T follicular helper cell (primary cell): Measurements from ENCODE around the gene RBFOX2.

Source experiments
- DNase-seq: peaks from one replicate; pipeline ENCODE4 v3.0.0-alpha.2; 2020; ENCODE audit warnings: low read depth

Gene RBFOX2

DNA sequence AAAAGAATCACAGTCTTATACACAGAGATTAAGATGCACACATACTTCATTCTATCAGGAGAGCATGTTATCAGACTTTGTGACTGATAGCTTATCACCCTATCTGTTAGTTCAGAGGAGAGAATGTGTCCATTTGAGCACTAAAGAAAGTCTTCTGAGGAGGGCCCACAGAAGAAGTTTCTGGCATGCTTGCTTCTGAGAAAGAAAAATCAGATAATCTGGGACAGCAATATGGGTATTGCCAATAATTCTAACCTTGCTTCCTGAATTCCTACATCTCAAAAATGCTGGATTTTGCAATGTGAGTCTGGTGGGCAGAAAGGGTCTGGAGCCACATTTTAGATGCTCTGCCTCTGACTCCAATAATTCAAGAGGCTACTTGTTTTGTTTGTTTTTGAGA lies 128.9 kb downstream of the RBFOX2 start:
- no peak for DNase-seq

DNA sequence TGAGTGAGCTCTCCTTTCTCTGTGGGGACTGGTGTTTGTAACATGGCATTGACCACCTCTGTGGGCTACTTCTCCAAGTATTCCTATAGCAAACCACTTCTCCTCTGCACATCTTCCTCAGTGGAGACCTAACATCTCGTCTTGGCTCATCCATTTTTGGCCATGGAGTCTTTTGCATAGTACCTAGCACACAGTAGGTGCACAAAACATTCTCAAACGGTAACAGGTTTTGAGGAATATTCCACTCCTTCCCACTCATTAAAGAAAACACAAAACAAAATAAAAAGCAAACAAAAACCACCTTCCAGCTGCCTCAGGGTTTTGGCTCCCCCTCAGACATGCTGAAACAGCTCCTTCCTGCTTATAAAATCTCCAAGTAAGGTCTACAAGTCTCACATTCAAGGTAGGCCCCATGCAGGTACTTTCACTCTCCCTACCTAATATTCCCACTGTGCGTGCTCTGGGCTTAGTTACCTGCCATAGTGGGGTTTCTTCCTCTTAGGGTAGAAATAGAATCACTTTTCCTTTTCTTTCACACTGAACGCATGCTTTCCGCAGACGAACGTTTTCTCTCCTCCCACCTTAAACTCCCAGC lies 132.4 kb downstream of the RBFOX2 start:
- no peak for DNase-seq

DNA sequence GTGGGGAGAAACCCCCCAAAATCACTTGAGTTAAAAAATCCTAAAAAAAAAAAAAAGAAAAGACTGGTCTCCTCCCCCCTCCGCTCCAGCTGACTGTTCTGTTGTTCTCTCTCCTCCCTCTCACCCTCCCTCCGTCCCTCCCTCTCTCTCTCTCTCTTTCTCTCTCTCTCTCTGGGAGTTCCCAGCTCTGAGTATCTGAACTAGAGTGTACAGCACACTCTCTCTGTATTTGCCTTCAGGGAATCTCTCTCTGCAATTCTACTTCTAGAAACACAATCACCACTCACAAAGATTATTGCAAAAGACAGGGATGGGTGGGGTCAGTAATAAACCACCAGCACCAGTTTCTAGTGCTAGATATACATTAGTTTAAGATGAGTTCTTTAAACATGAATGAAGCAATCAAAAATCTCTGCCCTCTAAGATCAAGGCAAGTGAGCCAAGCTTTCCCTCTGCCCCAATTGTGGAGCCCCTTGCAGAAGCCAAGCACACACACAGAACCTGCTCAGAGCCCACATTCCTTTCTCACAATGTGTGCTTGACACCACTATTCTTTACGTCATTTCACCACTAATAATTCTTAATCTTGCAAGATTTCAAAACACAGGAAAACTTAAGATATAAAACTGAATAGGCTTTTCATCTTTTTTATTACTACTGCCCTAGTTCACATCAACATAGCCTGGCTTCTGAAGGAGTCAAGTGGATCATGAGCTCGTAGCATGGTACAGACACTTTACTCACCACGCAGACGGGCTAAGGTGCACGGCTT lies 133.5 kb downstream of the RBFOX2 start:
- no peak for DNase-seq

DNA sequence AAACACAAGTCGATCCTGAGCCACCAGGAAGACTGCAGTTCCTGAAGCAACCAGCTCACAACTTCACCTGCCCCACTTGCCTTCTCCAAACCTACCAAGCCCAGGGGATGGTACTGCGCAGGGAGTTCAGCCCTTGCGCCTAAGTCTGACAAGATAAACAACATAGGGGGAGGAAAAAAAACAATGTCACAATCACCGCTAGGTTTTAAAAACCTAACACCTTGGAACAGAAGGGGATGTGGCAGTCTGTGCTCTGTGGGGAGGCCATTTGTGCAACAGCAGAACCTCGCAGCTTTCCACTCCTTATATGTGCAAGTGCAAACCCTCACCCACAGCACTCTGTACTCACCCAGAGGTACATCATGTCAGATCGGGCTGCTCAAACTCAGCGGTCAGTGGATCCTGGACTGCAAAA lies 134.2 kb downstream of the RBFOX2 start:
- no peak for DNase-seq

DNA sequence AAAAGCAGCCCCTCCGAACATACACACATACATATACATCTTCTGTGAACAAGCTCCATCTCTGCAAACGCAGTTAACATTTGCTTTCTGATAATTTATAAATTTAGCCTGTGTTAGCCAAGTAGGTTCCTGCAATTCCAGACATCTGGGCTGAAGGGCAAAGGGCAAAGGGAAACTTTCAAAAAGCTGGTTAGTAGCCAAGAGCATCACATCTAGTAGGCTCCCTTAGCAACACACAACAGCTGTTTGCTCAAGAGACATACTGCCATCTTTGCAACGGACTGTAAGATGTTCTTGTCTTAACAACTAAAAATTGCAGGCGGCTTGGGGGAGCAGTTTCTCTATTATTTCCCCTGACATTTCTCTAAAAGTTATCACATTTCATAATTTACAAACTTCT lies 134.9 kb downstream of the RBFOX2 start:
- DNase-seq = no peak

DNA sequence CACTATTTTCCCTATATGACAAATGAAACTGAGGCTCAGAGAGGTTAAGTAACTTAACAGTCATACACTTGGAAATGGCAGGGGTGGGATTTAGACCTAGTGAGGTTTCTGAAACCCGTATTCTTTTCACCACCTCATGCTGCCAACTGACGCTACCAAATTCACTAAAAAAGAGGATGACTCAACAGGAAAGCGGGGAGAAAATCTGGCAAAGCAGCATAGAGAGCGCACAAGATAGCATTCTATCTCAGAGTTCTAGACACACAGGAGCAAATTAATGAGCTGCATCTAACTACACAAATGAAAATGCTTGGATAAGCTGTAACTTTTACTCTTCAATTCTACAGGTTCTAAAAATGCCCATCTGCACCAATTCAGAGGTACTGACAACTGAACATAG lies 136.4 kb downstream of the RBFOX2 start:
- DNase-seq = no peak

DNA sequence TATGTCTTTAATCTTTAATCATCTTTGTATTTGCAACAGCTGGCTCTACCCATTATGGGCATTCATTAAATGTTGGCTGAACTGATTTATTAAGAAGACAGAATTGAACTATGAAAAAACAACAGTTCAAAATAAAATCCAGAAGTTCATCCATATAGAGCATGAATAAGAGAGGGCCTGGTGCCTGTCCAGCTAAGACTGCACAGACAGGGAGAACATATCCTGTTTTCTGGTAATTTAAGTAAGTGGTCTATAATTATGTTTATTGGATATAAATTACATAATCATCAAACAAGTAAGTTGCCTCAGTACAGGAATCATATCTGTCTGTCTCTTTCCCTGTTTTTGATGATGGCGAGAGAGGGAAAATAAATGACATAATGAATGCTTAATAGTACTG lies 137.2 kb downstream of the RBFOX2 start:
- DNase-seq = no peak

DNA sequence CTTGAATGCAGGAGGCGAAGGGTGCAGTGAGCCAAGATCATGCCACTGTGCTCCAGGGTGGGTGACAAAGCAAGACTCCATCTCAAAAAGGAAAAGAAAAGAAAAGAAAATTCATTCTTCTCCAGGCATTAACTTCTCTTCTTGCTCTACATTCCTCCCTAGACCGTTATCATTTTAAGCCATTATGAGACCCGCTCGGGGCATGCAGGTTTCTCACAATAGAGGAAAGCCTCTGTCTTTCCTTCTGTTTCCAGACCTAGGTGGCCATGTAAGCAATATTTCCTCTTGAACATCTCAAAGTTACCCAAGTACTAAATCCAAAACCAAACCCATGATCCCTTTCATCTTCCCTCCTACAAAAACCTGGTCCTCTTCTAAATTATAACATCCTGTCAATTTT lies 139.6 kb downstream of the RBFOX2 start:
- DNase-seq = no peak

DNA sequence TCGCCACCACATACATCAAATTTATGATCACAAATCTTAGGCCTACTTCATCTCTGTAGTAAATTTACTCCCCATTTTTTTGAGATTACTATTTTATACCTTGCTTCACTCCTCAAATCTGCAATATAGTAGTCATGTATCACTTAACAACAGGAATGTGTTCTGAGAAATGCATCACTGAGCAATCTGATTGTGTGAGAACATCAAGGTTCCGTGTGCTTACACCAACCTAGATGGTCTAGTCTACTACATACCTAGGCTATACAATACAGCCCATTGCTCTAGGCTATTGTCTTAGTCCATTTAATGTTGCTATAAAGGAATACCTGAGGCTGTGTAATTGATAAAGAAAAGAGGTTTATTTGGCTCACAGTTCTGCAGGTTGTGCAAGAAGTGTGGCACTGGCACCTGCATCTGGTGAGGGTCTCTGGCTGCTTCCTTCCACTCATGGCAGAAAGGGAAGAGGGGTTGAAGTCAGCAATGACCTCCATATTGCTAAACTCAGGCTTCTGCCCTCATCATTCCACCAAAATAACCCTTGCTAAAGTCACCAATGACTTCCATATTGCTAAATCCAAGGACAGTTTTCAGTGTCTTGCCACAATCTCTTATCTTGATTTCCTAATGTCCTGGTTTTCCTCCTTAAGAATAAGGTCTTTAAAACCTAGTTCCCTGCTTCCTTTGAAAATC lies 140.3 kb downstream of the RBFOX2 start:
- no peak for DNase-seq

DNA sequence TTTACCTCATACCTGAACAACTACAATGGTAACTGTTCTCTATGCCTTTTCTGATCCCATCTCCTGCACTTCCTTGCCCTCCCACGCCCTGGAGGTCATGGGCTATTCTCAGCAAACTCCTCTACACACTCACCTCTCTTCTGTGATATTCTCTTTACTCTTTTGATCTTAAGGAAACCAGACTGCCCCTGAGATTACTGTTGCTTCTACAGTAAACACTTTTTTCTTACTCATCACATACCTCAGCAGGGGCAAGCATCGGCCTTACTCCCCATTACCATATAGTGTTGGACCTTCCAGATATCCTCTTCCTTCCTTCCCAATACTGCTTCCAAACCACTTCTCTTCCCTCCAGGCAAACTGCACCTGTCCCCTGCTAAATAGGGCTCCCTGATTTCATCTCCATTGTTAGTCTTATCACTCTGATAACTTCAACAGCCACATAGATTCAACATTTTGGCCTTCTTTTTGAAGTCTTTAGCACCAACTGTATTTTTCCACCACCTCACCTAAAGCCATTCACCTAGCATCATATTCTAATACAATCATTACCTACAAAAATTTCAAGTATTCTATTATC lies 141.2 kb downstream of the RBFOX2 start:
- no peak for DNase-seq

DNA sequence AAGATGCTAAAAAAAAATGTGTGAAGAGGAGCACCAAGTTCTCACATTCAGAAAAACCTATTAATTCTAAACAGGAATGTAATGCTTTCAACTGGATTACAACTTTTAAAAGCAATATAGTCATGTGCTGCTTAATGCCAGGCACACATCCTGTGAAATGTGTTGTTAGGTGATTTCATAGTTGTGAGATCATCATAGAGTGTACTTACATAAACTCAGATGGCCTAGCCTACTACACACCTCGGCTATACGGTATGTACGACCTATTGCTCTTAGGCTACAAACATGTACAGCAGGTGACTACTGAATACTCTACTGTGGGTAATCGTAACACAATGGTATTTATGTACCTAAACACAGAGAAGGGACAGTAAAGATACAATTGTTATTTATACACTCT lies 142.3 kb downstream of the RBFOX2 start:
- DNase-seq = no peak

DNA sequence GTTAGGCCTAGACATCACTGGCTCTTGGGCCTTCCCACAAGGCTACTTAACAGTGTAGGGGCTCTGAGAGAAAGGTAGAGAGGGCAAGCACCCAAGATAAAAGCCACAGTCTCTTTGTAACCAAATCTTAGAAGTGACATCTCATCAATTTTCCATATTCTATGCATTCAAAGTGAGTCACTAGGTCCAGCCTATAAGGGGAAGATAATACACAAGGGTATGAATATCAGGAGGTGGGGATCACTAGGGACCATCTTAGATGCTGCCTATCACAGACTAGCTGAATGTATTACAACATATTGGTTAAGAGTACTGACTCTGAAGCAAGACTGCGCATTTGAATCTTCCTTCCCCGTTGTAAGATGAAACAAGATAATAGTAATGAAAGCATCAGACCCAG lies 144.1 kb downstream of the RBFOX2 start:
- DNase-seq = no peak

DNA sequence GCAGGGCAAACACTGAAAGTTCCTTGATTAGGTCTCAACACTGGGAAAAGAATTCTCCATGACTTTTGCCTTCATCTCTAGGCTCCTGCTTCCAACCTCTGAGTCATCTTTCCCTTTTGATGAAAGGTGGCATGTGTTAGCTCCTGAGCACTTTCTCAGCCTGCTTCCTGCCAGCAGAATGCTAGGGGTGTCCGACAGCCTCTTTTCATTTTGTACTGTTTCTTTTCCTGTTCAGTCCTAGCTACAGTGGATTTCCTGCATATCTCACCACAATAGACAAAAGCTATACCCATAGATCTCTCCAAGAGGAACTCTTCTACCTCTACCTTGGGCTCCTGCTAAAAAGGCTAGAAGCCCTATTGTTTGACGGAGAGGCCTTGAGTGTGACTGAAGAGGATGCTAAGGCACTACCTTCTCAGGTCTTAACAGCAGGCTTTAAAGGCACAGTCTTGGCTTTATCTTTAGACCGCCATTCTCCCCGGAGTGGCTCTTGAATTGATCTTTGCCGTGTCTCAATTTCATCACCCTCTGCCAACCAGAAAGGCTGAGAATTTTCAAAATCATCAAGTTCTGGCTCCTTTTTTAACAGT lies 145.5 kb downstream of the RBFOX2 start:
- DNase-seq = no peak

DNA sequence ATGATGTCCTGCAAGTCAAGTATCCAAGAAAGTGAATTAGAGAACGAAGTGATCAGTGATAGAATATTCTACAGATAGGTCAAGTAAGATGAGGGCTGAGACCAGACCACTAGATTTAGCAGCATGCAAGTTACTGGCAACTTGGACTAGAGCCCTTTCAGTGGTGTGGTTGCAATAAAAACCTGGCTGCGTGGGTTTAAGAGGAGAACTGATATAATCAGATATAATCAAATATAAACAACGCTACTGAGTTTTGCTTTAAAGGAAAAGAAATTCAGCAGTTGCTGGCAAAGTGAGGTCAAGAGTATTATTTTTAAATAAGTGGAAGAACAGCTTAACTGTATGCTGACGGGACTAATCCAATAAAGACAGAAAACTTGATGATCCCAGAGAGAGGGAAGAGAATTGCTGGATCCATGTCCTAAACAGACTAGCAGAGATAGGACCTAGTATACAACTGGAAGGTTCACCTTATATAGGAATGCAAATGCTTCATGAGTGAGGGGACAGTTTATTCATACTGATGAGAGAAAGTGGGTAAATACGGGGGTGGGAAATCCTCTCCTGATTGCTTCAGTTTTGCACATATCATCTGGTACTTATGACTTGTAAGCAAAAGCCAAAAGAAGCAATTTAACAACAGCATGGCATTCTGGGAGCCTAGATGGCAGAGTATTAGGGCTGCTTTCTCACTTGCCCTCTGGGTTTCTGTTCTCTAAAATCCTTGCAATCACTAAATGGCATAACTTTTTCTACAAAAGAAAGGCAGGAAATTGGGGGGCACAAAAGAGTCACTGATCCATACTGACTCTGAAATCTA lies 146.2 kb downstream of the RBFOX2 start:
- no peak for DNase-seq

DNA sequence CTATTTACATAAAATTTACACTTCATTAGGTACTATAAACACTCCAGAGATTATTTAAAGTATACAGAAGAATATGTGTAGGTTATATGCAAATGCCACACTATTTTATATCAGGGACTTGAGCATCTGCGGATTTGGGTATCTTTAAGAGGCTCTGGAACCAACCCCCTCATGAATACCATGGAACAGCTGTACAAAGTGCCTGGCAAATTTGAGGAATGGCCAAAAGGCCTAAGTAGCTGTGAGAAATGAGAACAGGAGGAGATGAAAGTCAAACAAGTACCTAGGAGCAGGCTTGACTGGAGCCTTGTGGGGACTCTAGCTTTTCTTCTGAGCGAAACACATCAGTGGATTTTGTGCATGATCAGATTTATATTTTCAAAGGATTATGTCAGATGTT lies 149.3 kb downstream of the RBFOX2 start:
- no peak for DNase-seq

DNA sequence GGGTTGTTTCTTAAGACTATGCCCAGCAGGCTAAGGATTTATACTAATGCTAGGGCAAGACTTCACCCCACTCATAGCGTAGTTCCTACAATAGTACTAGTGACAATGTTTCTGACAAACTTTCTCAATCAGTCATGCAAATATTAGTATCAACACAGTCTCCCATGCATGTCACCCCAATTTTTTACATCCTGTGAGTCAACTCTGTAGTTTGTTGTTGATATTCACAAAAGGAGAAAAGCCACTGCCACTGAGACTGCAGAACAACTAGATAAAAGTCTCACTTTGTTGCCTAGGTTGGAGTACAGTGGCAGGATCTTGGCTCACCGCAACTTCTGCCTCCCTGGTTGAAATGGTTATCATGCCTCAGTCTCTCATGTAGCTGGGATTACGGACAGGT lies 155.2 kb downstream of the RBFOX2 start:
- DNase-seq = no peak

DNA sequence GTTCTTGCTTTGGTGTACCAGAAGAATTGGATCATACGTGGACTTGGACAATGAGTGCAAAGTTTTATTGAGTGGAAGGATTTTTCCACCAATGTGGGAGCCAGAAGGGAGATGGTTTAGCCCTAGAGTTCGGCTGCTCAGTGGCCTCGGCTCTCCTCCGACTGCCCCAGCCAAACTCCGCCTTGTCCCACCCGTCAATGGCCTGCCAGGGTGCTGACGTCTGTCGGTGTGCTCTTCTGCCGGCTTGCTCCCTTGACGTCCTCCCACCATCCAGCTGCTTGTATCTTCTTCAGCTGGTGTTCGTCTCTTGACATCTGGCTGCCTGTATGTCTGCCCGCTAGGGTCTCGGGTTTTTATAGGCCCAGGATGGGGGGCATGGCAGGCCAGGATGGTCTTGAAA lies 156.2 kb downstream of the RBFOX2 start:
- DNase-seq = no peak

DNA sequence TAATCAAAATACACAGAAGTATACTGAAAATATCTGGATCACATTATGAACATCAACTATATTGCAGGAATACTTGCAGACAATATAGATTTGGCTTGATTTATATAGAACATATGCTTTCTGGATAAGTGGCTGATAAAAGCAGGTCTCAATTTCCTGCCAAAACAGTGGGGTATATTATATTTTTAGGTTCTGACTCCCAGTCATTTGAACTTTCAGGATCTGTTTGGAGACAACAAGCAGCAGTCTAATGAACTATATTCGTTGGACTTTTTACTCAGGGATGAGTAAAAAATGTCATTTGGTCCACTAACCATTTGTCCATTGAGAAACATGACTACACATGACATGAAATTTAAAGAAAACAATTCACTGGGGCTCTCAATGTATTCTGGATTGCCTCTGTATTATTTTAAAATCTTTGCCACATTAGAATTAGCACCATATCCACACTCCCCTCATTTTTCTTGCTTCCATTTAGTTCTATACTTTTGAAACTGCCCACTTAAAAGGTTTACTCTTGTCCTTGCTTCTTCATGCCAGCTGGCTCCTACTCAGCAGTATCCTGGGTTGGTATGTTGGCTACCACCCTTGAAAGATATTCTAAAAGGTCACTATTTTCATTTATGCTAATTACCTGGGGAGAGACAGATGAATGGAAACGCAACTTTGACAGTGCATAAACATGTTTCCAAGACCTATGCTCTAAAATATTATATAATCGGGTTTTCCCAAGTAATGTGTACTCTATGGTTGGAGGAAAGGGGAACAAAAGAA lies 157.9 kb downstream of the RBFOX2 start:
- DNase-seq = no peak

DNA sequence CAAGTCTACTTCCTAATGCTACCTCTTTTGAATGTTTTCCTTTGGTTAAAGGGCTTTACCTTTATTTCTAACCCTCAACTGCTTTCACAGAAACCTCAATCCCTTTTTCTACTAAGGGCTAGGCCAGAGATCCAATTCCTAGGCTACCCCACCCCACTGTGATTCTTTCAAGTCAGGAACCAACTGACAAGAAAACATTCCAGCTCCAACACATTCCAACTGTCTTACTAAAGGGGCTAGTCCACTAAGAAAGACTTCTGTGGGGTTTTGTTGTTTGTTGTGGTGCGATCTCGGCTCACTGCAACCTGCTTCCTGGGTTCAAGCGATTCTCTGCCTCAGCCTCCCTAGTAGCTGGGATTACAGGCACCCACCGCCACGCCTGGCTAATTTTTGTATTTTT lies 159.7 kb downstream of the RBFOX2 start:
- DNase-seq = no peak

DNA sequence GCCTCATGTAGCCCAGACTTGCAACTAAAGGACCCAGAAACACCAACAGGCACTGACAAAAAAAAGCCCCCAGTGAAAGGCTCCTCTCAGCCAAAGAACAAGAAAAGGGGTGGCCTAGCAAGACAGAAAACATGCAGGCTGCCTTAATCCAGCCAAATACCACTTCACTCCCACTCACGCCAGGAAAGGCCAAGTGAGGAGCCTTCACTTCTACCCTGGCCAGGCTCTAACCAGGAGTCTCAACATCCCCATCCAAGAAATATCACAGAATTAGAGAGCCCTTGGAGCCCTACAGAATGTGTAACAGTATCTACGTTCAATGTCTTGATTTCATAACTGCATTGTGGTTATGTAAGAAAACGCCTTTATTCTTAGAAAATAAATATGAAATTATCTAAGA lies 162.0 kb downstream of the RBFOX2 start:
- DNase-seq = no peak
